Uterus (tissue), 2 donors: Measurements from ENCODE around the gene NECAB2.

Experiments used
- CTCF ChIP-seq, 4 experiments: fragments of 200-600 bp in 2 of 4; fragments of 450-650 bp in 2 of 4; sonication (generic) in 2 of 4; IDR thresholded peaks; one replicate each; pipeline ENCODE4 v1.5.1; 2016 to 2019; ENCODE audit warnings: antibody characterized with exemption in 4 of 4, mild to moderate bottlenecking in 2 of 4, moderate library complexity in 1 of 4
- POLR2A ChIP-seq, 2 donors: fragments of 450-650 bp; IDR thresholded peaks; one replicate each; pipeline ENCODE4 v1.6.1; 2016; ENCODE audit warnings: antibody characterized with exemption in 2 of 2, mild to moderate bottlenecking in 1 of 2, moderate library complexity in 1 of 2

- TF ChIP-seq CTCF (IDR thresholded peaks at IDR 0.05) (no peak), POLR2A (IDR thresholded peaks at IDR 0.05) (no peak)
Measured at GRCh38 chr16:83995754-83996153, 27.7 kb downstream of the NECAB2 start.
